Thyroid gland (tissue), 4 donors: ENCODE data around the gene DIRAS2. TPM values are rescaled to one million over a fixed set of nuclear protein-coding genes. Genes with fewer than 3 reads are reported as not detected.
A peak's percentile ranks its signal among the peaks of the same experiment; 100 is the strongest.

Experiments
- DNase-seq, 2 donors: peaks; one replicate each; pipeline ENCODE4 v3.0.0-alpha.2; 2019
- H3K27ac ChIP-seq, 3 donors: fragments of 200-600 bp; sonication (generic); 1 replicate in 2 of 3; 2 replicates in 1 of 3; pipeline ENCODE4 v1.5.1; 2016 to 2019; ENCODE audit warnings: mild to moderate bottlenecking in 1 of 3, moderate library complexity in 1 of 3
- H3K27me3 ChIP-seq: fragments of 200-600 bp; sonication (generic); one replicate; pipeline ENCODE4 v1.5.1; 2019
- H3K36me3 ChIP-seq, 2 donors: fragments of 200-600 bp; sonication (generic); one replicate each; pipeline ENCODE4 v1.5.1; 2016 to 2019
- H3K4me1 ChIP-seq, 2 donors: fragments of 200-600 bp; sonication (generic); one replicate each; pipeline ENCODE4 v1.5.1; 2017 to 2019
- H3K4me3 ChIP-seq, 3 donors: fragments of 200-600 bp; sonication (generic); replicated peaks in 1 of 3; 1 replicate in 2 of 3; 2 replicates in 1 of 3; pipeline ENCODE4 v1.5.1; 2016; ENCODE audit warnings: mild to moderate bottlenecking in 1 of 3
- H3K9me3 ChIP-seq: fragments of 200-600 bp; sonication (generic); one replicate; pipeline ENCODE4 v1.5.1; 2017
- POLR2A ChIP-seq, 2 donors: fragments of 450-650 bp; IDR thresholded peaks; one replicate each; pipeline ENCODE4 v1.6.1; 2017; ENCODE audit warnings: antibody characterized with exemption in 2 of 2, mild to moderate bottlenecking in 2 of 2, moderate library complexity in 1 of 2
- WGBS, 2 donors: methylation state at CpG; one replicate each; pipeline ENCODE4 v1.1.5; 2017; 5-methylcytosine and 5-hydroxymethylcytosine counted together
- intact Hi-C: fragments of 100-400 bp; cut with DNase I; formaldehyde crosslinking; loops from one replicate; pipeline ENCODE4 v1.15.1; 2023
- total RNA-seq, 4 donors: library from RNA; depleted of rRNA; stranded (reverse); fragments of >200 nt; gene quantifications; one replicate each; pipeline ENCODE4 v1.2.3, GENCODE V29; 2016
- TF ChIP-seq, protein P1 (sequence below), 6 experiments: fragments of 200-600 bp in 3 of 6; fragments of 450-650 bp in 3 of 6; sonication (generic) in 3 of 6; IDR thresholded peaks; one replicate each; pipeline ENCODE4 v1.5.1; 2016 to 2019; ENCODE audit warnings: antibody characterized with exemption in 6 of 6, mild to moderate bottlenecking in 2 of 6, inconsistent platforms in 1 of 6, moderate library complexity in 1 of 6

Gene DIRAS2
- total RNA-seq, 4 donors from 2014 or later = 2.6 to 11.3 (median 6.6) TPM

- no peaks in the 10 kb centered on the region for H3K36me3 ChIP-seq
- intact Hi-C loops = no loop called here
- H3K27me3 ChIP-seq = no peaks in the 10 kb centered on the region
- H3K27ac ChIP-seq = peak overlapping the region in 2 of 3 donors; percentile 49 to 54
- TF ChIP-seq, protein P1, sequence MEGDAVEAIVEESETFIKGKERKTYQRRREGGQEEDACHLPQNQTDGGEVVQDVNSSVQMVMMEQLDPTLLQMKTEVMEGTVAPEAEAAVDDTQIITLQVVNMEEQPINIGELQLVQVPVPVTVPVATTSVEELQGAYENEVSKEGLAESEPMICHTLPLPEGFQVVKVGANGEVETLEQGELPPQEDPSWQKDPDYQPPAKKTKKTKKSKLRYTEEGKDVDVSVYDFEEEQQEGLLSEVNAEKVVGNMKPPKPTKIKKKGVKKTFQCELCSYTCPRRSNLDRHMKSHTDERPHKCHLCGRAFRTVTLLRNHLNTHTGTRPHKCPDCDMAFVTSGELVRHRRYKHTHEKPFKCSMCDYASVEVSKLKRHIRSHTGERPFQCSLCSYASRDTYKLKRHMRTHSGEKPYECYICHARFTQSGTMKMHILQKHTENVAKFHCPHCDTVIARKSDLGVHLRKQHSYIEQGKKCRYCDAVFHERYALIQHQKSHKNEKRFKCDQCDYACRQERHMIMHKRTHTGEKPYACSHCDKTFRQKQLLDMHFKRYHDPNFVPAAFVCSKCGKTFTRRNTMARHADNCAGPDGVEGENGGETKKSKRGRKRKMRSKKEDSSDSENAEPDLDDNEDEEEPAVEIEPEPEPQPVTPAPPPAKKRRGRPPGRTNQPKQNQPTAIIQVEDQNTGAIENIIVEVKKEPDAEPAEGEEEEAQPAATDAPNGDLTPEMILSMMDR (IDR thresholded peaks at IDR 0.05) = no peak
- no peak for TF ChIP-seq POLR2A (IDR thresholded peaks at IDR 0.05)
- 20 to 26% methylated on average over 3 of the region's 3 CpGs for WGBS, 2 donors
- no peak overlapping the region for H3K4me3 ChIP-seq
- H3K4me1 ChIP-seq = peaks cover 9 to 14% of the 10 kb centered on the region in 2 donors
- H3K9me3 ChIP-seq = no peaks in the 10 kb centered on the region
- no peak for DNase-seq
Measured at GRCh38 chr9:90568667-90569066, 74.0 kb downstream of the DIRAS2 start.

DNA sequence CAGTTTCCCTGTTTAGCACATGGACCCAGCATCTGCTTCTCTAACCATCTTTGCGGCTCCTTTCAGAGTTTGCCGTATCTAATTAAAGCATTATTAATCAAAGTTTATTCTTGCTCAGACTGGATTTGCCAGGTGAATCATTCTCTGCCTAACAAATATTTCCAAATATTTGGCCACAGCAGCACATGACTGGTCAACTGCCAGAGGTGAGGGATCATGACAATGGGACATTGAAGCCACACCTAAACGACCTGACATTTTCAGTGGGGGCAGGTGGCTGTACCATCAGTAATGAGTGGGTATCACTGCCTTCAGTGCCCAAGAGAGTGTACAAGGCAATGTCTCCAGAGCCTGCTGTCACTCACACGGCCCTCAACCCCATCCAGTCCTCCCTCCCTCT, 80.4 kb downstream of the DIRAS2 start:
- intact Hi-C loops = no loop called here
- Histone ChIP-seq H3K4me3 (no peak overlapping the region), H3K27ac (no peak overlapping the region), H3K36me3 (no peaks in the 10 kb centered on the region), H3K9me3 (no peaks in the 10 kb centered on the region), H3K27me3 (no peaks in the 10 kb centered on the region), H3K4me1 (no peaks in the 10 kb centered on the region)
- TF ChIP-seq, protein P1 (IDR thresholded peaks at IDR 0.05) = no peak
- TF ChIP-seq POLR2A (IDR thresholded peaks at IDR 0.05) = no peak
- no peak for DNase-seq
- WGBS, 2 donors = 87 to 93% methylated on average over 4 of the region's 4 CpGs

Other genes starting within 250 kb of the DIRAS2 start
- gene SYK, start 159.0 kb upstream of the DIRAS2 start, total RNA-seq = 100 to 1,000 TPM in 1 of 4 donors, 10 to 100 TPM in 3; 50.7 to 107 (median 87.1) TPM